ENCODE results near the gene BAIAP2. TPM values are rescaled to one million over a fixed set of nuclear protein-coding genes. Genes with fewer than 3 reads are reported as not detected.

The BAIAP2 gene
- total and polyA plus RNA-seq, 8 donors = 4.7 to 16.4 (median 11.1) TPM

GRCh38 chr17:81000631-81001357 lies 34.2 kb upstream of the BAIAP2 start:
- WGBS, 2 donors = 48 to 49% methylated on average over 18 of the region's 18 CpGs
- Histone ChIP-seq H3K27me3 (peaks cover 0 to 5% (median 0%) of the 10 kb centered on the region in 4 donors), H3K27ac (no peak overlapping the region), H3K9me3 (no peaks in the 10 kb centered on the region), H3K4me3 (no peak overlapping the region), H3K36me3 (peaks cover 4 to 40% (median 5%) of the 10 kb centered on the region in 3 donors), H3K4me1 (peaks cover 8 to 19% (median 19%) of the 10 kb centered on the region in 3 donors)
- peak in 3 of 6 donors; percentile 35 to 73 (median 57) for DNase-seq
- ATAC-seq = peak; percentile 36 to 65 (median 50)
- no peak for FAIRE-seq
- intact Hi-C loops (cut with DNase I) = no loop called here
- TF ChIP-seq CTCF (IDR thresholded peaks at IDR 0.05) = no peak

GRCh38 chr17:81002013-81002384 lies 33.0 kb upstream of the BAIAP2 start:
- Histone ChIP-seq H3K27me3 (peaks cover 0 to 5% (median 0%) of the 10 kb centered on the region in 4 donors), H3K9me3 (no peaks in the 10 kb centered on the region), H3K4me3 (no peak overlapping the region), H3K27ac (no peak overlapping the region), H3K4me1 (peaks cover 8 to 19% (median 19%) of the 10 kb centered on the region in 3 donors), H3K36me3 (peaks cover 0 to 29% (median 4%) of the 10 kb centered on the region in 3 donors)
- FAIRE-seq (no peak), DNase-seq (peak in 1 of 6 donors; percentile 39), ATAC-seq (no peak)
- intact Hi-C loops (cut with DNase I) = no loop called here
- 71 to 74% methylated on average over 10 of the region's 10 CpGs for WGBS, 2 donors
- no peak for TF ChIP-seq CTCF (IDR thresholded peaks at IDR 0.05)

- DNase-seq (peak in 3 of 6 donors; percentile 67 to 82 (median 69)), ATAC-seq (peak; percentile 20 to 42 (median 27)), FAIRE-seq (no peak)
- intact Hi-C loops (cut with DNase I) = no loop called here
- no peak for TF ChIP-seq CTCF (IDR thresholded peaks at IDR 0.05)
- H3K27ac ChIP-seq = no peak overlapping the region
- 49% methylated on average over 21 of the region's 21 CpGs for WGBS, 2 donors
- no peaks in the 10 kb centered on the region for H3K9me3 ChIP-seq
- H3K36me3 ChIP-seq = peaks cover 0 to 22% (median 0%) of the 10 kb centered on the region in 3 donors
- H3K27me3 ChIP-seq = peaks cover 0 to 5% (median 0%) of the 10 kb centered on the region in 4 donors
- no peak overlapping the region for H3K4me3 ChIP-seq
- peaks cover 8 to 19% (median 19%) of the 10 kb centered on the region in 3 donors for H3K4me1 ChIP-seq
Observed at GRCh38 chr17:81002409-81003361, 32.3 kb upstream of the BAIAP2 start.

GRCh38 chr17:81003711-81004475 lies 31.1 kb upstream of the BAIAP2 start:
- H3K27ac ChIP-seq = no peak overlapping the region
- DNase-seq (peak in 2 of 6 donors; percentile 28 to 65), ATAC-seq (peak in 2 of 4 donors; percentile 9 to 12), FAIRE-seq (no peak)
- H3K4me3 ChIP-seq = peak overlapping the region in 1 of 4 donors; percentile 12
- no peaks in the 10 kb centered on the region for H3K9me3 ChIP-seq
- H3K4me1 ChIP-seq = peaks cover 8 to 19% (median 19%) of the 10 kb centered on the region in 3 donors
- no peak for TF ChIP-seq CTCF (IDR thresholded peaks at IDR 0.05)
- peaks cover 0 to 5% (median 0%) of the 10 kb centered on the region in 4 donors for H3K27me3 ChIP-seq
- WGBS, 2 donors = 4 to 5% methylated on average over 43 to 72 of the region's 72 CpGs
- peaks cover 0 to 10% (median 0%) of the 10 kb centered on the region in 3 donors for H3K36me3 ChIP-seq
- intact Hi-C loops (cut with DNase I) = no loop called here
